HepG2 (cell line): ENCODE measurements around the gene NCF4. TPM values are rescaled to one million over a fixed set of nuclear protein-coding genes. Genes with fewer than 3 reads are reported as not detected.

Source experiments
- CAMTA2 ChIP-seq: sonication (generic); formaldehyde crosslinking; IDR thresholded peaks from 2 replicates; pipeline ENCODE4 v1.4.0; 2020; ENCODE audit warnings: mild to moderate bottlenecking, missing genetic modification reagents, borderline replicate concordance
- CENPX ChIP-seq: sonication (generic); formaldehyde crosslinking; IDR thresholded peaks from 2 replicates; pipeline ENCODE4 v1.9.0; 2021; ENCODE audit warnings: mild to moderate bottlenecking, missing genetic modification reagents, moderate library complexity
- FOSL2 ChIP-seq: sonication (generic); formaldehyde crosslinking; IDR thresholded peaks from 2 replicates; pipeline ENCODE4 v1.4.0; 2020; ENCODE audit warnings: missing genetic modification reagents
- GABPB1 ChIP-seq: IDR thresholded peaks from 2 replicates; pipeline ENCODE4 v1.6.1; 2016; ENCODE audit warnings: mild to moderate bottlenecking, missing genetic modification reagents, moderate library complexity, missing compliant biosample characterization
- HDAC6 ChIP-seq: fragments of 200-600 bp; sonication (generic); IDR thresholded peaks from 2 replicates; pipeline ENCODE4 v1.7.0; 2017; ENCODE audit warnings: mild to moderate bottlenecking, antibody characterized with exemption, low read length, low read depth
- HNRNPH1 ChIP-seq: fragments of 200-400 bp; formaldehyde crosslinking; optimal IDR thresholded peaks from 2 replicates; pipeline ENCODE3; 2017; ENCODE audit warnings: mild to moderate bottlenecking, low read depth, low read length
- KDM3A ChIP-seq: IDR thresholded peaks from 2 replicates; pipeline ENCODE4 v1.6.1; 2018; ENCODE audit warnings: low read depth, missing compliant biosample characterization
- KMT2B ChIP-seq: IDR thresholded peaks from 2 replicates; pipeline ENCODE4 v1.6.1; 2016; ENCODE audit warnings: missing genetic modification reagents, missing compliant biosample characterization
- PHB2 ChIP-seq: fragments of 450-650 bp; IDR thresholded peaks from 2 replicates; pipeline ENCODE4 v1.6.1; 2018; ENCODE audit not compliant: partially characterized antibody
- RNF2 ChIP-seq: fragments of 450-650 bp; conservative IDR thresholded peaks from 2 replicates; pipeline ENCODE4 v1.6.1; 2016; ENCODE audit warnings: low read depth
- THAP11 ChIP-seq: IDR thresholded peaks from 2 replicates; pipeline ENCODE4 v1.6.1; 2016; ENCODE audit warnings: missing biosample characterization, missing genetic modification reagents
- ZBTB1 ChIP-seq: sonication (generic); formaldehyde crosslinking; IDR thresholded peaks from 2 replicates; pipeline ENCODE4 v1.4.0; 2020; ENCODE audit warnings: missing genetic modification reagents, borderline replicate concordance
- ZBTB3 ChIP-seq: sonication (generic); formaldehyde crosslinking; IDR thresholded peaks from 2 replicates; pipeline ENCODE4 v1.4.0; 2020; ENCODE audit warnings: low read depth, mild to moderate bottlenecking, moderate library complexity, missing genetic modification reagents, borderline replicate concordance
- ZNF143 ChIP-seq: sonication (generic); formaldehyde crosslinking; IDR thresholded peaks from 2 replicates; pipeline ENCODE4 v1.4.0; 2020; ENCODE audit warnings: missing genetic modification reagents
- ZNF225 ChIP-seq: sonication (generic); formaldehyde crosslinking; IDR thresholded peaks from 2 replicates; pipeline ENCODE4 v1.4.0; 2020; ENCODE audit warnings: mild to moderate bottlenecking, missing genetic modification reagents
- ZNF329 ChIP-seq: sonication (generic); formaldehyde crosslinking; IDR thresholded peaks from 2 replicates; pipeline ENCODE4 v1.9.0; 2021; ENCODE audit warnings: low read depth, mild to moderate bottlenecking, missing genetic modification reagents
- ZNF382 ChIP-seq: sonication (generic); formaldehyde crosslinking; IDR thresholded peaks from 2 replicates; pipeline ENCODE4 v1.5.0; 2020; ENCODE audit warnings: missing genetic modification reagents, mild to moderate bottlenecking, borderline replicate concordance
- ZNF891 ChIP-seq: sonication (generic); formaldehyde crosslinking; IDR thresholded peaks from 2 replicates; pipeline ENCODE4 v1.5.0; 2020; ENCODE audit warnings: mild to moderate bottlenecking, missing genetic modification reagents
- polyA plus RNA-seq, 8 experiments: library from polyadenylated mRNA; depleted of rRNA in 3 of 8; stranded (reverse) in 7 of 8; unstranded in 1 of 8; fragments of >200 nt; fragmentation: Illumina TruSeq in 4 of 8; extraction: Trizol in 4 of 8; gene quantifications; 2 replicates each; pipeline versions ENCODE4 v1.2.1 to v1.2.3, GENCODE V29; 2011 to 2016; ENCODE audit warnings: low read depth in 4 of 8, missing spikeins in 1 of 8, mixed read lengths in 1 of 8; ENCODE audit not compliant: insufficient read depth in 1 of 8
- total RNA-seq, 5 experiments: library from RNA; depleted of rRNA; stranded (reverse); fragments of >200 nt; fragmentation: Illumina TruSeq; extraction: Trizol; gene quantifications; 2 replicates each; pipeline ENCODE4 v1.2.3, GENCODE V29; 2016; ENCODE audit warnings: low read depth in 1 of 5
- TF ChIP-seq, protein P1 (sequence below): sonication (generic); formaldehyde crosslinking; IDR thresholded peaks from 2 replicates; pipeline ENCODE4 v1.8.0; 2023; ENCODE audit warnings: mild to moderate bottlenecking, missing genetic modification reagents
- TF ChIP-seq, protein P2 (sequence below), 2 experiments: fragments of 450-650 bp in 1 of 2; sonication (generic) in 1 of 2; formaldehyde crosslinking; IDR thresholded peaks; 2 replicates each; pipeline versions ENCODE4 v1.5.0 to v1.8.0; 2020 to 2022; ENCODE audit warnings: mild to moderate bottlenecking in 1 of 2, missing genetic modification reagents in 1 of 2
- TF ChIP-seq, protein P3 (sequence below): IDR thresholded peaks from 2 replicates; pipeline ENCODE4 v1.6.1; 2016; ENCODE audit warnings: mild to moderate bottlenecking, missing biosample characterization, missing genetic modification reagents
- TF ChIP-seq, protein P4 (sequence below): IDR thresholded peaks from 2 replicates; pipeline ENCODE4 v1.6.1; 2016; ENCODE audit warnings: missing biosample characterization, missing genetic modification reagents, low read depth
- TF ChIP-seq, protein P5 (sequence below): sonication (generic); formaldehyde crosslinking; IDR thresholded peaks from 2 replicates; pipeline ENCODE4 v1.5.1; 2020; ENCODE audit warnings: mild to moderate bottlenecking, missing genetic modification reagents, moderate library complexity

Gene NCF4
- total and polyA plus RNA-seq, 2 of the 13 experiments (the other 11 are each of a cell fraction or from before 2014, with no cell fraction given): not detected

DNA sequence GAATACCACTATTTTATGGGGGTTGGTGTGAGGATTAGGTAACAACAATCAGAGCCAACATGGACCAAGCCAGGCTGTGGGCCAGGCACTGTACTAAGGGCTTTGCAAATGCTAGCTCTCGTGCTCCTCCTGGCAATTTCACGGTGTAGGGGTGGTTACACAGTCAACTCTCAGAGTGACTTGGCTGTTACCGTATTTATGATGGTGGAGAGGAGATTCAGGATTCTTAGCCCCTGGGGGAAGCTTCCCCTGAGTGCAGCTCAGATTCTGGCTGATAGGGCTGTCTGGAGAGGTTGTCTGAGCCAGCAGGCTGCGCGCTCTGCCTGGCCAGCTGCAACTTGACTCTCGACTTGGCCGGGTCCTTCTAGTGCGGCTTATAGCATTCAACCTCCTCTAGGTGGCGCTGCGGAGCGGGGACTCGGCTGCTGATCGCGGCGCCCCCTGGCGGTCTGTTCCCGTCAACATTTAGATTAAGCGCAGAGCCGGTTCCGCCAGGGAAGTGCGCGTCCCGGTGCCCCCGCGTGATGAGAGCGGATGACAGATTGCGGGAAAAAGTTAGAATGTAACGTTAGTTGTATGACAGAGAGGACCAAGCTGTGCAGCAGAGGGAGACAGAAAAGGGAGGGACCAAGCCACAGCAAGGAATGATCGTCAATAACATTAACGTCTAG is 4.5 kb upstream of the NCF4 start (continued):
- TF ChIP-seq THAP11 (CRISPR knock-in tag): peak; percentile 60
- TF ChIP-seq, protein P1, sequence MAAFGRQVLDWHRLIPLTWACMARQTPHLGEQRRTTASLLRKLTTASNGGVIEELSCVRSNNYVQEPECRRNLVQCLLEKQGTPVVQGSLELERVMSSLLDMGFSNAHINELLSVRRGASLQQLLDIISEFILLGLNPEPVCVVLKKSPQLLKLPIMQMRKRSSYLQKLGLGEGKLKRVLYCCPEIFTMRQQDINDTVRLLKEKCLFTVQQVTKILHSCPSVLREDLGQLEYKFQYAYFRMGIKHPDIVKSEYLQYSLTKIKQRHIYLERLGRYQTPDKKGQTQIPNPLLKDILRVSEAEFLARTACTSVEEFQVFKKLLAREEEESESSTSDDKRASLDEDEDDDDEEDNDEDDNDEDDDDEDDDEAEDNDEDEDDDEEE (CRISPR knock-in tag): no peak
- no peak for TF ChIP-seq CAMTA2
- TF ChIP-seq FOSL2: peak; percentile 35; the same call in 1 of the 2 replicates
- TF ChIP-seq, protein P2, sequence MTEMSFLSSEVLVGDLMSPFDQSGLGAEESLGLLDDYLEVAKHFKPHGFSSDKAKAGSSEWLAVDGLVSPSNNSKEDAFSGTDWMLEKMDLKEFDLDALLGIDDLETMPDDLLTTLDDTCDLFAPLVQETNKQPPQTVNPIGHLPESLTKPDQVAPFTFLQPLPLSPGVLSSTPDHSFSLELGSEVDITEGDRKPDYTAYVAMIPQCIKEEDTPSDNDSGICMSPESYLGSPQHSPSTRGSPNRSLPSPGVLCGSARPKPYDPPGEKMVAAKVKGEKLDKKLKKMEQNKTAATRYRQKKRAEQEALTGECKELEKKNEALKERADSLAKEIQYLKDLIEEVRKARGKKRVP (CRISPR knock-in tag; IDR thresholded peaks at IDR 0.05): peak in 1 of 2 experiments; percentile 38; a peak in 1 of 4 replicates
- TF ChIP-seq, protein P3, sequence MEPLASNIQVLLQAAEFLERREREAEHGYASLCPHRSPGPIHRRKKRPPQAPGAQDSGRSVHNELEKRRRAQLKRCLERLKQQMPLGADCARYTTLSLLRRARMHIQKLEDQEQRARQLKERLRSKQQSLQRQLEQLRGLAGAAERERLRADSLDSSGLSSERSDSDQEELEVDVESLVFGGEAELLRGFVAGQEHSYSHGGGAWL (CRISPR knock-in tag): peak; percentile 35; the same call in 1 of the 2 replicates
- no peak for TF ChIP-seq ZNF225 (CRISPR knock-in tag)
- TF ChIP-seq ZBTB3: no peak
- TF ChIP-seq PHB2: no peak
- TF ChIP-seq HNRNPH1: no peak
- TF ChIP-seq ZNF143 (CRISPR knock-in tag): 0 out of 2 replicates have a peak, but pooled peaks have one; percentile 17
- no peak for TF ChIP-seq KMT2B (CRISPR knock-in tag)
- TF ChIP-seq CENPX (CRISPR knock-in tag): no peak
- no peak for TF ChIP-seq ZNF329
- TF ChIP-seq GABPB1 (CRISPR knock-in tag): peak; percentile 63
- TF ChIP-seq RNF2: 0 out of 2 replicates have a peak, but pooled peaks have one; percentile 40
- TF ChIP-seq KDM3A (CRISPR knock-in tag): 0 out of 2 replicates have a peak, but pooled peaks have one; percentile 44
- TF ChIP-seq, protein P4, sequence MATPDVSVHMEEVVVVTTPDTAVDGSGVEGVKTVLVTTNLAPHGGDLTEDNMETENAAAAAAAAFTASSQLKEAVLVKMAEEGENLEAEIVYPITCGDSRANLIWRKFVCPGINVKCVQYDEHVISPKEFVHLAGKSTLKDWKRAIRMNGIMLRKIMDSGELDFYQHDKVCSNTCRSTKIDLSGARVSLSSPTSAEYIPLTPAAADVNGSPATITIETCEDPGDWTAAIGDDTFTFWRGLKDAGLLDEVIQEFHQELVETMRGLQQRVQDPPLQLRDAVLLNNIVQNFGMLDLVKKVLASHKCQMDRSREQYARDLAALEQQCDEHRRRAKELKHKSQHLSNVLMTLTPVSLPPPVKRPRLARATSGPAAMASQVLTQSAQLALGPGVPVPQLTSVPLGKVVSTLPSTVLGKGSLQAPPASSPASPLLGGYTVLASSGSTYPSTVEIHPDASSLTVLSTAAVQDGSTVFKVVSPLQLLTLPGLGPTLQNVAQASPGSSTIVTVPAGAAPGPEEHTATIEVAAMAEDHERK (CRISPR knock-in tag): no peak
- TF ChIP-seq ZBTB1 (CRISPR knock-in tag): no peak
- TF ChIP-seq ZNF891 (CRISPR knock-in tag): no peak
- TF ChIP-seq ZNF382 (CRISPR knock-in tag): no peak
- TF ChIP-seq HDAC6: no peak
- TF ChIP-seq, protein P5, sequence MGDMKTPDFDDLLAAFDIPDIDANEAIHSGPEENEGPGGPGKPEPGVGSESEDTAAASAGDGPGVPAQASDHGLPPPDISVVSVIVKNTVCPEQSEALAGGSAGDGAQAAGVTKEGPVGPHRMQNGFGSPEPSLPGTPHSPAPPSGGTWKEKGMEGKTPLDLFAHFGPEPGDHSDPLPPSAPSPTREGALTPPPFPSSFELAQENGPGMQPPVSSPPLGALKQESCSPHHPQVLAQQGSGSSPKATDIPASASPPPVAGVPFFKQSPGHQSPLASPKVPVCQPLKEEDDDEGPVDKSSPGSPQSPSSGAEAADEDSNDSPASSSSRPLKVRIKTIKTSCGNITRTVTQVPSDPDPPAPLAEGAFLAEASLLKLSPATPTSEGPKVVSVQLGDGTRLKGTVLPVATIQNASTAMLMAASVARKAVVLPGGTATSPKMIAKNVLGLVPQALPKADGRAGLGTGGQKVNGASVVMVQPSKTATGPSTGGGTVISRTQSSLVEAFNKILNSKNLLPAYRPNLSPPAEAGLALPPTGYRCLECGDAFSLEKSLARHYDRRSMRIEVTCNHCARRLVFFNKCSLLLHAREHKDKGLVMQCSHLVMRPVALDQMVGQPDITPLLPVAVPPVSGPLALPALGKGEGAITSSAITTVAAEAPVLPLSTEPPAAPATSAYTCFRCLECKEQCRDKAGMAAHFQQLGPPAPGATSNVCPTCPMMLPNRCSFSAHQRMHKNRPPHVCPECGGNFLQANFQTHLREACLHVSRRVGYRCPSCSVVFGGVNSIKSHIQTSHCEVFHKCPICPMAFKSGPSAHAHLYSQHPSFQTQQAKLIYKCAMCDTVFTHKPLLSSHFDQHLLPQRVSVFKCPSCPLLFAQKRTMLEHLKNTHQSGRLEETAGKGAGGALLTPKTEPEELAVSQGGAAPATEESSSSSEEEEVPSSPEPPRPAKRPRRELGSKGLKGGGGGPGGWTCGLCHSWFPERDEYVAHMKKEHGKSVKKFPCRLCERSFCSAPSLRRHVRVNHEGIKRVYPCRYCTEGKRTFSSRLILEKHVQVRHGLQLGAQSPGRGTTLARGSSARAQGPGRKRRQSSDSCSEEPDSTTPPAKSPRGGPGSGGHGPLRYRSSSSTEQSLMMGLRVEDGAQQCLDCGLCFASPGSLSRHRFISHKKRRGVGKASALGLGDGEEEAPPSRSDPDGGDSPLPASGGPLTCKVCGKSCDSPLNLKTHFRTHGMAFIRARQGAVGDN (CRISPR knock-in tag): peak; percentile 52
